ENCODE results near the gene TCFL5.
"Not testable (repeated sequence)": the region's sequence is repeated elsewhere in the genome, so short reads cannot be mapped to it uniquely, and the experiment has no call there.

The TCFL5 gene

GRCh38 chr20:62879275-62880146, 17.9 kb upstream of the TCFL5 start:
- no peak for DNase-seq

- no peak for DNase-seq
These were observed 16.8 kb upstream of the TCFL5 start for GRCh38 chr20:62878244-62879038.

GRCh38 chr20:62876902-62877816, 15.5 kb upstream of the TCFL5 start:
- no peak for DNase-seq

GRCh38 chr20:62876501-62876901, 14.9 kb upstream of the TCFL5 start:
- DNase-seq: no peak

- peak; percentile 72 for DNase-seq
These were observed 14.1 kb upstream of the TCFL5 start for GRCh38 chr20:62875419-62876361.

GRCh38 chr20:62874964-62875344, 13.3 kb upstream of the TCFL5 start:
- DNase-seq: no peak

- not testable (repeated sequence) for DNase-seq
These were observed 12.0 kb upstream of the TCFL5 start for GRCh38 chr20:62873681-62874031.

- DNase-seq: no peak
These were observed 11.7 kb upstream of the TCFL5 start for GRCh38 chr20:62873280-62873679.

GRCh38 chr20:62872862-62873261, 11.2 kb upstream of the TCFL5 start:
- DNase-seq: no peak

GRCh38 chr20:62872184-62872847, 10.7 kb upstream of the TCFL5 start:
- no peak for DNase-seq

- no peak for DNase-seq
These were observed 2.6 kb upstream of the TCFL5 start for GRCh38 chr20:62864207-62864606.

- DNase-seq: no peak
These were observed 514 bp downstream of the TCFL5 start for GRCh38 chr20:62860924-62861691.

GRCh38 chr20:62860391-62860923, 1.2 kb downstream of the TCFL5 start:
- peak; percentile 10 for DNase-seq

GRCh38 chr20:62859721-62860120, 1.9 kb downstream of the TCFL5 start:
- DNase-seq: no peak

GRCh38 chr20:62858058-62858830, 3.4 kb downstream of the TCFL5 start:
- no peak for DNase-seq

- no peak for DNase-seq
These were observed 4.5 kb downstream of the TCFL5 start for GRCh38 chr20:62856931-62857619.

GRCh38 chr20:62855120-62855519, 6.5 kb downstream of the TCFL5 start:
- DNase-seq: no peak

- DNase-seq: no peak
These were observed 7.5 kb downstream of the TCFL5 start for GRCh38 chr20:62854121-62854520.

- DNase-seq: not testable (repeated sequence)
These were observed 8.3 kb downstream of the TCFL5 start for GRCh38 chr20:62853304-62853703.

Data from DMS 273 treated with DMSO at 0.1 percent for 48 hours (cell line).